22Rv1 (cell line): ENCODE data around the gene CPNE5.

Source experiments
- CTCF ChIP-seq: fragments of 450-650 bp; IDR thresholded peaks from 2 replicates; pipeline ENCODE4 v1.5.1; 2017; ENCODE audit warnings: mild to moderate bottlenecking
- ZFX ChIP-seq: fragments of 450-650 bp; IDR thresholded peaks from 2 replicates; pipeline ENCODE4 v1.6.1; 2017; ENCODE audit warnings: antibody characterized with exemption, borderline replicate concordance

- TF ChIP-seq CTCF = no peak
- TF ChIP-seq ZFX = no peak
Observed at GRCh38 chr6:36734486-36735060, 104.7 kb downstream of the CPNE5 start.
